ENCODE results near the gene GABBR2. TPM values are rescaled to one million over a fixed set of nuclear protein-coding genes. Genes with fewer than 3 reads are reported as not detected.

Gene GABBR2
- total RNA-seq, 1 experiment from 2014 or later, result 6.3 TPM

DNA sequence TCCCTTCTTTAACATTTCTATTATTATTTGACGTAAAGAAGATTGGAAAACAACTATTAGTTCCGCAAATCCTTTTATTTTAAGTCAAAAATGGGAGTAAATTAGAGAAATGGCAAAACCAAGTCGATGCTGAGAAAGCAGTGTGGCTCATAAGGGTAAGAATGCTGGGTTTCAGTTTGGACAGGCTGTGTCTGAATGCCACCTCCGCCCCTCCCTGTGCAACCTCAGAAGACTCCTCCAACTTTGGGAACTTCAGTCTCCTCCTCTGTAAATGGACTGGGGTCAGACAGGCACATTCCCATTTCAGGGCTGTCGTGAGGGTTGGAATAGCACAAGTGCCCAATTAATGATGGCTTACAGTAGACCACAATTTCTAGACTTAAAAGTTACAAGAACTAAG lies 154.0 kb downstream of the GABBR2 start:
- ChIA-PET CTCF (no interaction called here), POLR2A (no interaction called here)
- no TSS peak for BruUV-seq (replicated peaks)
- DNase-seq (ENCODE audit: low read depth, low spot score) (no peak), ATAC-seq (no peak)
- Histone ChIP-seq H3K9me3 (ENCODE audit: control insufficient read depth, insufficient read depth, low read depth, low read length) (no peaks in the 10 kb centered on the region), H3K27ac (ENCODE audit: low read length) (no peak overlapping the region), H3K4me1 (ENCODE audit: control insufficient read depth, insufficient read depth, low read length) (no peaks in the 10 kb centered on the region), H3K27me3 (ENCODE audit: control insufficient read depth, insufficient read depth, low read length) (no peaks in the 10 kb centered on the region), H3K4me3 (ENCODE audit: low read depth in 2 of 2, low read length in 2 of 2) (no peak overlapping the region), H3K36me3 (ENCODE audit: control insufficient read depth, insufficient read depth, low read length) (no peaks in the 10 kb centered on the region)
- intact Hi-C loops (cut with micrococcal nuclease; ENCODE audit: unreplicated experiment) (no loop called here), in situ Hi-C loops (cut with HindIII; ENCODE audit: low pct_unique_long_range_greater_than_20kb, low sequenced_read_pairs) (no loop called here)
- no peak for TF ChIP-seq TCF7L2 (IDR thresholded peaks at IDR 0.05; ENCODE audit: low read depth, low read length)
- TF ChIP-seq, protein P1, sequence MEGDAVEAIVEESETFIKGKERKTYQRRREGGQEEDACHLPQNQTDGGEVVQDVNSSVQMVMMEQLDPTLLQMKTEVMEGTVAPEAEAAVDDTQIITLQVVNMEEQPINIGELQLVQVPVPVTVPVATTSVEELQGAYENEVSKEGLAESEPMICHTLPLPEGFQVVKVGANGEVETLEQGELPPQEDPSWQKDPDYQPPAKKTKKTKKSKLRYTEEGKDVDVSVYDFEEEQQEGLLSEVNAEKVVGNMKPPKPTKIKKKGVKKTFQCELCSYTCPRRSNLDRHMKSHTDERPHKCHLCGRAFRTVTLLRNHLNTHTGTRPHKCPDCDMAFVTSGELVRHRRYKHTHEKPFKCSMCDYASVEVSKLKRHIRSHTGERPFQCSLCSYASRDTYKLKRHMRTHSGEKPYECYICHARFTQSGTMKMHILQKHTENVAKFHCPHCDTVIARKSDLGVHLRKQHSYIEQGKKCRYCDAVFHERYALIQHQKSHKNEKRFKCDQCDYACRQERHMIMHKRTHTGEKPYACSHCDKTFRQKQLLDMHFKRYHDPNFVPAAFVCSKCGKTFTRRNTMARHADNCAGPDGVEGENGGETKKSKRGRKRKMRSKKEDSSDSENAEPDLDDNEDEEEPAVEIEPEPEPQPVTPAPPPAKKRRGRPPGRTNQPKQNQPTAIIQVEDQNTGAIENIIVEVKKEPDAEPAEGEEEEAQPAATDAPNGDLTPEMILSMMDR (IDR thresholded peaks at IDR 0.05), result no peak
- no peak for TF ChIP-seq SIN3A (IDR thresholded peaks at IDR 0.05; ENCODE audit: borderline replicate concordance, insufficient read depth, low read depth, low read length)
- TF ChIP-seq POLR2AphosphoS5 (IDR thresholded peaks at IDR 0.05; ENCODE audit: low read depth, low read length), result no peak
- TF ChIP-seq, protein P2, sequence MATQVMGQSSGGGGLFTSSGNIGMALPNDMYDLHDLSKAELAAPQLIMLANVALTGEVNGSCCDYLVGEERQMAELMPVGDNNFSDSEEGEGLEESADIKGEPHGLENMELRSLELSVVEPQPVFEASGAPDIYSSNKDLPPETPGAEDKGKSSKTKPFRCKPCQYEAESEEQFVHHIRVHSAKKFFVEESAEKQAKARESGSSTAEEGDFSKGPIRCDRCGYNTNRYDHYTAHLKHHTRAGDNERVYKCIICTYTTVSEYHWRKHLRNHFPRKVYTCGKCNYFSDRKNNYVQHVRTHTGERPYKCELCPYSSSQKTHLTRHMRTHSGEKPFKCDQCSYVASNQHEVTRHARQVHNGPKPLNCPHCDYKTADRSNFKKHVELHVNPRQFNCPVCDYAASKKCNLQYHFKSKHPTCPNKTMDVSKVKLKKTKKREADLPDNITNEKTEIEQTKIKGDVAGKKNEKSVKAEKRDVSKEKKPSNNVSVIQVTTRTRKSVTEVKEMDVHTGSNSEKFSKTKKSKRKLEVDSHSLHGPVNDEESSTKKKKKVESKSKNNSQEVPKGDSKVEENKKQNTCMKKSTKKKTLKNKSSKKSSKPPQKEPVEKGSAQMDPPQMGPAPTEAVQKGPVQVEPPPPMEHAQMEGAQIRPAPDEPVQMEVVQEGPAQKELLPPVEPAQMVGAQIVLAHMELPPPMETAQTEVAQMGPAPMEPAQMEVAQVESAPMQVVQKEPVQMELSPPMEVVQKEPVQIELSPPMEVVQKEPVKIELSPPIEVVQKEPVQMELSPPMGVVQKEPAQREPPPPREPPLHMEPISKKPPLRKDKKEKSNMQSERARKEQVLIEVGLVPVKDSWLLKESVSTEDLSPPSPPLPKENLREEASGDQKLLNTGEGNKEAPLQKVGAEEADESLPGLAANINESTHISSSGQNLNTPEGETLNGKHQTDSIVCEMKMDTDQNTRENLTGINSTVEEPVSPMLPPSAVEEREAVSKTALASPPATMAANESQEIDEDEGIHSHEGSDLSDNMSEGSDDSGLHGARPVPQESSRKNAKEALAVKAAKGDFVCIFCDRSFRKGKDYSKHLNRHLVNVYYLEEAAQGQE (IDR thresholded peaks at IDR 0.05; ENCODE audit: insufficient read depth in 1 of 2, low read depth in 2 of 2, low read length in 1 of 2), result no peak

DNA sequence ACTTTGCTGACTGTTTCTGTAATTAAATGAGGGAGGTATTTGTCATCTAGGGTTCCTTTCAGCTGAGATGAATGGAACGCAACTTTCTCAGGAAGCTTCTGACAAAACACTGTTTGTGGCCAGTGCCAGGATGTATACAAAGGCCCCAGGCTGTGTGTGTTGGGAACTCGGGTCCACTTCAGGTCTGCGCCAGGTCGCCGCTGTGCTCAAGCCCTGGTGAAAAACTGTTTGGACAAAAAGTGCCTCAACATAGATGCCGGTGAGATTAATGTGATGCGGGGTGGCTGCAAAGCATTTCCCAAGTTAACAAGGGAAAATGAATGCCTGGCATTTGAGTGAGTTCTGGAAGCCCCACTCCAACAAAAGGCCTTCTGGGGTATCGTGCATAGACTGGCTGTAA lies 156.4 kb downstream of the GABBR2 start:
- intact Hi-C loops (cut with micrococcal nuclease; ENCODE audit: unreplicated experiment) (no loop called here), in situ Hi-C loops (cut with HindIII; ENCODE audit: low pct_unique_long_range_greater_than_20kb, low sequenced_read_pairs) (no loop called here)
- ChIA-PET POLR2A (no interaction called here), CTCF (no interaction called here)
- BruUV-seq (replicated peaks), result no TSS peak
- TF ChIP-seq TCF7L2 (IDR thresholded peaks at IDR 0.05; ENCODE audit: low read depth, low read length) (no peak), POLR2AphosphoS5 (IDR thresholded peaks at IDR 0.05; ENCODE audit: low read depth, low read length) (no peak), SIN3A (IDR thresholded peaks at IDR 0.05; ENCODE audit: borderline replicate concordance, insufficient read depth, low read depth, low read length) (no peak)
- TF ChIP-seq, protein P2 (IDR thresholded peaks at IDR 0.05; ENCODE audit: insufficient read depth in 1 of 2, low read depth in 2 of 2, low read length in 1 of 2), result no peak
- TF ChIP-seq, protein P1 (IDR thresholded peaks at IDR 0.05), result no peak
- ATAC-seq (peak; percentile 74), DNase-seq (ENCODE audit: low read depth, low spot score) (no peak)
- Histone ChIP-seq H3K36me3 (ENCODE audit: control insufficient read depth, insufficient read depth, low read length) (no peaks in the 10 kb centered on the region), H3K27ac (ENCODE audit: low read length) (no peak overlapping the region), H3K9me3 (ENCODE audit: control insufficient read depth, insufficient read depth, low read depth, low read length) (no peaks in the 10 kb centered on the region), H3K4me3 (ENCODE audit: low read depth in 2 of 2, low read length in 2 of 2) (no peak overlapping the region), H3K4me1 (ENCODE audit: control insufficient read depth, insufficient read depth, low read length) (no peaks in the 10 kb centered on the region), H3K27me3 (ENCODE audit: control insufficient read depth, insufficient read depth, low read length) (no peaks in the 10 kb centered on the region)
